T-cell (primary cell): ENCODE measurements around the gene EFCAB9. TPM values are rescaled to one million over a fixed set of nuclear protein-coding genes. Genes with fewer than 3 reads are reported as not detected.

Experiments
- ATAC-seq, 4 experiments: fragments of 200-7000 bp in 3 of 4; fragments of 150-1000 bp in 1 of 4; cut with Tn5 transposase; replicated peaks in 1 of 4; 1 replicate in 3 of 4; 2 replicates in 1 of 4; pipeline ENCODE4 v1.10.0; 2021; ENCODE audit warnings: moderate library complexity in 3 of 4, mild to moderate bottlenecking in 2 of 4, moderate number of reproducible peaks in 1 of 4
- CTCF ChIA-PET, 2 donors: fragments of 300-600 bp; sonication (Branson Sonifier 250); formaldehyde crosslinking; loops; one replicate each; lab custom pipeline; 2022; ENCODE audit warnings: antibody characterized with exemption in 2 of 2; lab: Charles Lee
- POLR2A ChIA-PET, 2 donors: fragments of 300-600 bp; sonication (Branson Sonifier 250); formaldehyde crosslinking; loops; one replicate each; lab custom pipeline; 2022; ENCODE audit warnings: antibody characterized with exemption in 2 of 2; lab: Charles Lee
- DNase-seq, 35 experiments: peaks; one replicate each; pipeline versions ENCODE4 v3.0.0 to v3.0.0-alpha.2; 2013 to 2023
- H3K27ac ChIP-seq: one replicate; pipeline ENCODE4 v1.5.1; 2013; ENCODE audit warnings: low read length
- H3K27me3 ChIP-seq, 2 experiments: replicated peaks in 1 of 2; 1 replicate in 1 of 2; 2 replicates in 1 of 2; pipeline versions ENCODE4 v1.6.1 to v1.7.0; 2013; ENCODE audit warnings: low read length in 1 of 2, mixed read lengths in 1 of 2; ENCODE audit not compliant: control insufficient read depth in 2 of 2, insufficient read depth in 2 of 2; ENCODE audit errors: extremely low read depth in 1 of 2
- H3K36me3 ChIP-seq, 2 donors: 1 replicate in 1 of 2; 2 replicates in 1 of 2; pipeline versions ENCODE4 v1.6.1 to v1.7.0; 2013; ENCODE audit warnings: low read length in 1 of 2; ENCODE audit not compliant: control insufficient read depth in 2 of 2, insufficient read depth in 1 of 2; ENCODE audit errors: extremely low read depth in 1 of 2
- H3K4me1 ChIP-seq, 2 experiments: 1 replicate in 1 of 2; 2 replicates in 1 of 2; pipeline versions ENCODE4 v1.6.1 to v1.7.0; 2013; ENCODE audit warnings: low read length in 2 of 2, mixed read lengths in 1 of 2; ENCODE audit not compliant: insufficient read depth in 2 of 2, control insufficient read depth in 1 of 2; ENCODE audit errors: extremely low read depth in 1 of 2
- H3K4me3 ChIP-seq, 2 donors: 1 replicate in 1 of 2; 2 replicates in 1 of 2; pipeline versions ENCODE4 v1.5.1 to v1.7.0; 2013; ENCODE audit warnings: mild to moderate bottlenecking in 2 of 2, low read length in 1 of 2, moderate library complexity in 1 of 2; ENCODE audit not compliant: control insufficient read depth in 1 of 2; ENCODE audit errors: extremely low read depth in 1 of 2
- H3K9me3 ChIP-seq: 2 replicates; pipeline ENCODE4 v1.7.0; 2013
- H3K27ac Mint-ChIP-seq, 2 donors: one replicate each; pipeline ENCODE4 v1.8.0; 2020 to 2021; ENCODE audit warnings: mild to moderate bottlenecking in 2 of 2, mixed read lengths in 2 of 2
- H3K27me3 Mint-ChIP-seq, 2 donors: one replicate each; pipeline ENCODE4 v1.8.0; 2021 to 2022; ENCODE audit warnings: mixed read lengths in 2 of 2
- H3K36me3 Mint-ChIP-seq: one replicate; pipeline ENCODE4 v1.8.0; 2021; ENCODE audit warnings: mixed read lengths
- H3K4me1 Mint-ChIP-seq, 3 donors: one replicate each; pipeline ENCODE4 v1.8.0; 2020 to 2022; ENCODE audit warnings: mixed read lengths in 3 of 3, mild to moderate bottlenecking in 1 of 3
- H3K4me3 Mint-ChIP-seq, 3 donors: one replicate each; pipeline ENCODE4 v1.8.0; 2020 to 2022; ENCODE audit warnings: mild to moderate bottlenecking in 3 of 3, mixed read lengths in 3 of 3, moderate library complexity in 3 of 3
- H3K9me3 Mint-ChIP-seq, 3 donors: one replicate each; pipeline ENCODE4 v1.8.0; 2020 to 2022; ENCODE audit warnings: mixed read lengths in 3 of 3
- WGBS: methylation state at CpG from one replicate; pipeline ENCODE4 v1.1.5; 2013; ENCODE audit warnings: missing lambda C conversion rate; ENCODE audit not compliant: insufficient coverage; 5-methylcytosine and 5-hydroxymethylcytosine counted together
- total RNA-seq, 35 experiments: library from RNA in 6 of 35; stranded (reverse) in 6 of 35; fragments of 120-200 nt in 1 of 35; gene quantifications; one replicate each; pipeline versions ENCODE4 v1.2.1 to v1.2.4 and lab custom pipeline; 2013 to 2026

Gene EFCAB9
- total RNA-seq, 5 donors from 2014 or later (not counting 1 experiment from before 2014, with no cell fraction given), result not detected

- ChIA-PET POLR2A (interaction anchor here in 1 of 2 donors (0.7 kb wide), 1 partner anchor 25 kb away, joined by 3 read pairs; no protein-coding TSS in a partner anchor), CTCF (interaction anchor here in 1 of 2 donors (0.9 kb wide), 1 partner anchor 67 kb away, joined by 3 read pairs; no protein-coding TSS in a partner anchor)
- DNase-seq (peak in 31 of 35 experiments; percentile 29 to 82 (median 59)), ATAC-seq (peak in 3 of 4 experiments; percentile 11 to 59 (median 13))
- Histone ChIP-seq H3K9me3 (no peaks in the 10 kb centered on the region), H3K4me3 (no peak overlapping the region), H3K27me3 (no peaks in the 10 kb centered on the region), H3K36me3 (peaks cover 0 to 17% of the 10 kb centered on the region in 2 donors), H3K27ac (peak overlapping the region; percentile 95), H3K4me1 (peaks cover 66 to 98% of the 10 kb centered on the region in 2 experiments)
- Mint-ChIP-seq H3K4me1 (peaks cover 84 to 98% (median 92%) of the 10 kb centered on the region in 3 donors), H3K36me3 (peaks cover 41% of the 10 kb centered on the region), H3K4me3 (peak overlapping the region; percentile 56 to 95 (median 68)), H3K27me3 (no peaks in the 10 kb centered on the region), H3K9me3 (no peaks in the 10 kb centered on the region), H3K27ac (peak overlapping the region; percentile 100)
- WGBS, result 21% methylated on average over 4 of the region's 9 CpGs
Observed at GRCh38 chr5:172180936-172181335, 13.0 kb upstream of the EFCAB9 start.

GRCh38 chr5:172182291-172182690 lies 11.7 kb upstream of the EFCAB9 start:
- peaks cover 33% of the 10 kb centered on the region for H3K36me3 Mint-ChIP-seq
- 80% methylated on average over 1 of the region's 6 CpGs for WGBS
- POLR2A ChIA-PET, result interaction anchor here (0.6 to 0.9 kb wide), 7 partner anchors 9 to 1846 kb away, joined by 3 to 8 read pairs (median 5); no protein-coding TSS in a partner anchor

GRCh38 chr5:172183881-172184280 lies 10.1 kb upstream of the EFCAB9 start:
- Mint-ChIP-seq H3K27ac (peak overlapping the region; percentile 94 to 100), H3K4me1 (peaks cover 61 to 69% (median 63%) of the 10 kb centered on the region in 3 donors), H3K27me3 (no peaks in the 10 kb centered on the region), H3K36me3 (peaks cover 26% of the 10 kb centered on the region), H3K9me3 (no peaks in the 10 kb centered on the region), H3K4me3 (peak overlapping the region; percentile 95 to 100 (median 96))
- Histone ChIP-seq H3K36me3 (peaks cover 0 to 17% of the 10 kb centered on the region in 2 donors), H3K27ac (peak overlapping the region; percentile 95), H3K27me3 (no peaks in the 10 kb centered on the region), H3K4me3 (peak overlapping the region in 1 of 2 donors; percentile 82), H3K9me3 (no peaks in the 10 kb centered on the region), H3K4me1 (peaks cover 40 to 76% of the 10 kb centered on the region in 2 experiments)
- ChIA-PET CTCF (interaction anchor here in 1 of 2 donors (1.0 to 1.2 kb wide), 2 partner anchors 8 to 20 kb away, joined by 3 read pairs; no protein-coding TSS in a partner anchor), POLR2A (interaction anchor here (0.6 to 1.3 kb wide), 3 partner anchors 9 to 588 kb away, joined by 3 to 8 read pairs (median 3); no protein-coding TSS in a partner anchor)
- ATAC-seq (no peak), DNase-seq (no peak)
- no CpG with 5 or more reads among the region's 4 CpGs for WGBS

More at GRCh38 chr5:172182291-172182690, 11.7 kb upstream of the EFCAB9 start:
- Histone ChIP-seq H3K4me3 (no peak overlapping the region), H3K36me3 (peaks cover 0 to 17% of the 10 kb centered on the region in 2 donors), H3K9me3 (no peaks in the 10 kb centered on the region), H3K4me1 (peaks cover 53 to 89% of the 10 kb centered on the region in 2 experiments), H3K27ac (peak overlapping the region; percentile 95), H3K27me3 (no peaks in the 10 kb centered on the region)
- peak overlapping the region in 1 of 3 donors; percentile 95 for H3K4me3 Mint-ChIP-seq
- H3K4me1 Mint-ChIP-seq, result peaks cover 77 to 85% (median 79%) of the 10 kb centered on the region in 3 donors
- CTCF ChIA-PET, result interaction anchor here (0.6 kb wide), 3 partner anchors 123 to 802 kb away, joined by 3 to 6 read pairs (median 3); no protein-coding TSS in a partner anchor
- H3K27ac Mint-ChIP-seq, result peak overlapping the region; percentile 94 to 100
- no peaks in the 10 kb centered on the region for H3K27me3 Mint-ChIP-seq
- DNase-seq (no peak), ATAC-seq (no peak)
- no peaks in the 10 kb centered on the region for H3K9me3 Mint-ChIP-seq

GRCh38 chr5:172185096-172185461 lies 8.9 kb upstream of the EFCAB9 start:
- H3K4me3 ChIP-seq, result peak overlapping the region; percentile 82 to 89
- peak overlapping the region; percentile 95 for H3K27ac ChIP-seq
- H3K4me1 ChIP-seq, result peaks cover 29 to 64% of the 10 kb centered on the region in 2 experiments
- H3K36me3 ChIP-seq, result peaks cover 0 to 17% of the 10 kb centered on the region in 2 donors
- ChIA-PET POLR2A (interaction anchor here (1.2 to 3.2 kb wide), 2 partner anchors 9 to 10 kb away, joined by 7 to 25 read pairs; no protein-coding TSS in a partner anchor), CTCF (interaction anchor here (0.6 to 6.6 kb wide), 3 partner anchors 9 to 70 kb away, joined by 3 to 119 read pairs (median 4); no protein-coding TSS in a partner anchor)
- Mint-ChIP-seq H3K4me3 (peak overlapping the region; percentile 95 to 100 (median 96)), H3K27ac (peak overlapping the region; percentile 94 to 100), H3K36me3 (peaks cover 26% of the 10 kb centered on the region), H3K4me1 (peaks cover 49 to 57% (median 52%) of the 10 kb centered on the region in 3 donors), H3K27me3 (no peaks in the 10 kb centered on the region), H3K9me3 (no peaks in the 10 kb centered on the region)
- H3K27me3 ChIP-seq, result no peaks in the 10 kb centered on the region
- DNase-seq, result peak in 20 of 35 experiments; percentile 6 to 71 (median 35)
- H3K9me3 ChIP-seq, result no peaks in the 10 kb centered on the region
- ATAC-seq, result peak in 1 of 4 experiments; percentile 3
- 0% methylated on average over 1 of the region's 10 CpGs for WGBS

- no peak for ATAC-seq
- WGBS, result 12% methylated on average over 8 of the region's 13 CpGs
- peaks cover 20% of the 10 kb centered on the region for H3K36me3 Mint-ChIP-seq
- Histone ChIP-seq H3K27ac (peak overlapping the region; percentile 95), H3K4me3 (peak overlapping the region; percentile 82 to 89), H3K36me3 (peaks cover 0 to 17% of the 10 kb centered on the region in 2 donors), H3K27me3 (no peaks in the 10 kb centered on the region), H3K9me3 (no peaks in the 10 kb centered on the region), H3K4me1 (peaks cover 23 to 52% of the 10 kb centered on the region in 2 experiments)
- POLR2A ChIA-PET, result interaction anchor here (0.6 to 3.5 kb wide), 11 partner anchors 8 to 1919 kb away, joined by 3 to 68 read pairs (median 3); no protein-coding TSS in a partner anchor
- H3K27ac Mint-ChIP-seq, result peak overlapping the region; percentile 94 to 100
- H3K27me3 Mint-ChIP-seq, result no peaks in the 10 kb centered on the region
- CTCF ChIA-PET, result interaction anchor here (0.7 to 6.6 kb wide), 9 partner anchors 7 to 180 kb away, joined by 3 to 119 read pairs (median 5); partner anchors contain the start of genes FBXW11 (in 1 of the 2) and UBTD2 (in 1 of the 2)
- peaks cover 37 to 46% (median 42%) of the 10 kb centered on the region in 3 donors for H3K4me1 Mint-ChIP-seq
- no peaks in the 10 kb centered on the region for H3K9me3 Mint-ChIP-seq
- peak overlapping the region; percentile 95 to 100 (median 96) for H3K4me3 Mint-ChIP-seq
- peak in 2 of 35 experiments; percentile 21 to 26 for DNase-seq
Observed at GRCh38 chr5:172186114-172186695, 7.8 kb upstream of the EFCAB9 start.
